A549 (cell line): ENCODE measurements around the gene NAV3. TPM values are rescaled to one million over a fixed set of nuclear protein-coding genes. Genes with fewer than 3 reads are reported as not detected.

ENCODE experiments used
- ATAC-seq, 2 experiments: fragments of 200-7000 bp in 1 of 2; fragments of >200 bp in 1 of 2; cut with Nextera tagmentation in 1 of 2; cut with Tn5 transposase in 1 of 2; 3 replicates each; pipeline versions ENCODE4 v1.8.0 to v1.9.1; 2018 to 2020; ENCODE audit warnings: mild to moderate bottlenecking in 1 of 2, moderate library complexity in 1 of 2
- CTCF ChIA-PET: fragments of 300-600 bp; sonication (Branson Sonifier 250); formaldehyde crosslinking; extraction: SDS; loops from one replicate; lab custom pipeline; 2021; ENCODE audit warnings: antibody characterized with exemption, inconsistent platforms; lab: Yijun Ruan, JAX
- POLR2A ChIA-PET: fragments of 350-600 bp; formaldehyde crosslinking; extraction: SDS; loops from one replicate; lab custom pipeline; 2021; ENCODE audit warnings: antibody characterized with exemption, inconsistent platforms; lab: Yijun Ruan, JAX
- DNase-seq, 2 experiments: peaks; one replicate each; pipeline versions ENCODE4 v3.0.0 to v3.0.0-alpha.2; 2011 to 2016; ENCODE audit warnings: low read depth in 1 of 2, low spot score in 1 of 2
- FAIRE-seq: peaks from 2 replicates; lab custom pipeline; 2011; peaks lifted over from hg19 to GRCh38; lab: Jason Lieb, UNC
- H3K27ac ChIP-seq, 2 experiments: fragments of >200 bp; sonication (Bioruptor Twin); formaldehyde crosslinking; 3 replicates each; pipeline ENCODE4 v1.5.1; 2016 to 2017
- H3K4me1 ChIP-seq: fragments of >200 bp; sonication (Bioruptor Twin); formaldehyde crosslinking; 3 replicates; pipeline ENCODE4 v1.6.1; 2016
- H3K4me2 ChIP-seq: fragments of >200 bp; sonication (Bioruptor Twin); formaldehyde crosslinking; 3 replicates; pipeline ENCODE4 v1.6.1; 2016
- H3K4me3 ChIP-seq: fragments of >200 bp; sonication (Bioruptor Twin); formaldehyde crosslinking; 3 replicates; pipeline ENCODE4 v1.5.1; 2016
- H3K9me3 ChIP-seq: fragments of >200 bp; sonication (Bioruptor Twin); formaldehyde crosslinking; 3 replicates; pipeline ENCODE4 v1.6.1; 2016
- CBX2 ChIP-seq: fragments of 200-600 bp; sonication (generic); IDR thresholded peaks from 2 replicates; pipeline ENCODE4 v1.6.1; 2016; ENCODE audit warnings: low read depth, mild to moderate bottlenecking, borderline replicate concordance
- CBX8 ChIP-seq: fragments of 200-600 bp; sonication (generic); IDR thresholded peaks from 2 replicates; pipeline ENCODE4 v1.6.1; 2016
- CEBPB ChIP-seq, 2 experiments: fragments of >200 bp in 1 of 2; sonication (Bioruptor Twin) in 1 of 2; formaldehyde crosslinking in 1 of 2; IDR thresholded peaks; 2 replicates each; pipeline ENCODE4 v1.6.1; 2012 to 2016
- EHF ChIP-seq: fragments of 250-450 bp; sonication (Bioruptor Pico); IDR thresholded peaks from 2 replicates; pipeline ENCODE4 v1.5.0; 2020; ENCODE audit warnings: mild to moderate bottlenecking
- EHMT2 ChIP-seq: fragments of 200-600 bp; sonication (generic); IDR thresholded peaks from 2 replicates; pipeline ENCODE4 v1.6.1; 2016; ENCODE audit warnings: antibody characterized with exemption, low read depth, mild to moderate bottlenecking, moderate library complexity
- ESRRA ChIP-seq: fragments of 150-350 bp; IDR thresholded peaks from 2 replicates; pipeline ENCODE4 v1.6.1; 2014; ENCODE audit warnings: mild to moderate bottlenecking, low read length, borderline replicate concordance
- FOSL2 ChIP-seq, 2 experiments: fragments of 450-650 bp in 1 of 2; fragments of >200 bp in 1 of 2; sonication (Bioruptor Twin) in 1 of 2; formaldehyde crosslinking; IDR thresholded peaks; 2 replicates each; pipeline versions ENCODE4 v1.5.0 to v1.6.1; 2016 to 2020; ENCODE audit warnings: mild to moderate bottlenecking in 1 of 2, moderate library complexity in 1 of 2
- JUNB ChIP-seq: fragments of >200 bp; sonication (Bioruptor Twin); formaldehyde crosslinking; IDR thresholded peaks from 2 replicates; pipeline ENCODE4 v1.6.1; 2016
- MAFK ChIP-seq: fragments of 450-650 bp; IDR thresholded peaks from 2 replicates; pipeline ENCODE4 v1.6.1; 2014; ENCODE audit not compliant: partially characterized antibody
- RAD21 ChIP-seq, 2 experiments: fragments of >200 bp in 1 of 2; sonication (Bioruptor Twin) in 1 of 2; formaldehyde crosslinking in 1 of 2; IDR thresholded peaks in 1 of 2; conservative IDR thresholded peaks in 1 of 2; 2 replicates in 1 of 2; 3 replicates in 1 of 2; pipeline ENCODE4 v1.6.1; 2012 to 2018; ENCODE audit warnings: inconsistent platforms in 1 of 2
- RARB ChIP-seq: fragments of 250-450 bp; sonication (Bioruptor Pico); IDR thresholded peaks from 2 replicates; pipeline ENCODE4 v1.8.0; 2021; ENCODE audit warnings: mild to moderate bottlenecking, moderate library complexity
- SMC3 ChIP-seq: fragments of >200 bp; sonication (Bioruptor Twin); formaldehyde crosslinking; IDR thresholded peaks from 3 replicates; pipeline ENCODE4 v1.6.1; 2018; ENCODE audit warnings: inconsistent platforms
- SREBF2 ChIP-seq: fragments of 450-650 bp; IDR thresholded peaks from 2 replicates; pipeline ENCODE4 v1.6.1; 2014; ENCODE audit warnings: mild to moderate bottlenecking, moderate library complexity
- ZFP36 ChIP-seq: fragments of 450-650 bp; IDR thresholded peaks from 2 replicates; pipeline ENCODE4 v1.6.1; 2014; ENCODE audit warnings: borderline replicate concordance; ENCODE audit not compliant: partially characterized antibody
- ZSCAN20 ChIP-seq: fragments of 250-450 bp; sonication (Bioruptor Pico); IDR thresholded peaks from 2 replicates; pipeline ENCODE4 v1.8.0; 2022; ENCODE audit warnings: mild to moderate bottlenecking, moderate library complexity
- WGBS: methylation state at CpG from one replicate; pipeline ENCODE4 v1.1.6; 2017; ENCODE audit errors: missing lambda C conversion rate; 5-methylcytosine and 5-hydroxymethylcytosine counted together
- polyA plus RNA-seq, 4 experiments: library from polyadenylated mRNA; depleted of rRNA in 3 of 4; stranded (reverse); fragments of >200 nt; fragmentation: RNase III in 1 of 4; extraction: RNeasy Plus Mini Kit Qiagen cat#74134 plus additional on column Dnase treatment in 1 of 4; gene quantifications; 2 replicates in 3 of 4; 3 replicates in 1 of 4; pipeline ENCODE4 v1.2.3, GENCODE V29; 2011 to 2017
- TF ChIP-seq, protein P1 (sequence below): fragments of 200-600 bp; sonication (generic); IDR thresholded peaks from 2 replicates; pipeline ENCODE4 v1.6.1; 2016; ENCODE audit warnings: antibody characterized with exemption, mild to moderate bottlenecking, moderate library complexity
- TF ChIP-seq, protein P2 (sequence below): fragments of 450-650 bp; IDR thresholded peaks from 2 replicates; pipeline ENCODE4 v1.6.1; 2014; ENCODE audit warnings: antibody characterized with exemption
- TF ChIP-seq, protein P3 (sequence below): IDR thresholded peaks from 2 replicates; pipeline ENCODE4 v1.6.1; 2012
- TF ChIP-seq, protein P4 (sequence below): fragments of >200 bp; sonication (Bioruptor Twin); formaldehyde crosslinking; IDR thresholded peaks from 3 replicates; pipeline ENCODE4 v1.6.1; 2016

NAV3 gene
- polyA plus RNA-seq, 2 of the 4 experiments (the other 2 are of a cell fraction): 8.6 to 9.7 TPM

DNA sequence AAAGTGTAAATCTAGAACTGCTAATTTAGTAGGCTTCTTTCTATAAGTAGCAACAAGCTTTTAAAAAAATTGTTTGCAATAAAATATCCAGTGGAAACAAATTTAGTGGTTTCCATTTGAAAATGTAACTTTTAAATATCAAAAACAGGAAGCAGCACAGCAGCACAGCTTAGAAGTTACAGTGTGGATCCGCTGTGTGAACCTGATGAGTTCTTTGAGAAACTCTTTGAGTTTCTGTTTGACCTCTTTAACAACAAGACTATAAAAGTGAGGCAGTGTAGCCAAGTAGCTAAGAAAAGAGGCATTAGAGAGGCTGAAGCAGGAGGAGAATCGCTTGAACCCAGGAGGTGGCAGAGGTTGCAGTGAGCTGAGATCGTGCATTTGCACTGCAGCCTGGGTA is 178.3 kb downstream of the NAV3 start:
- 70% methylated on average over 3 of the region's 3 CpGs for WGBS
- TF ChIP-seq EHF (no peak), RAD21 (conservative IDR thresholded peaks at IDR 0.05 in 1 of 2, IDR thresholded peaks at IDR 0.05 in 1 of 2) (no peak), CEBPB (IDR thresholded peaks at IDR 0.05) (no peak)
- TF ChIP-seq, all 56 proteins: peak for 0
- ATAC-seq: no peak
- no peak for FAIRE-seq
- H3K4me2 ChIP-seq: no peak overlapping the region
- ChIA-PET POLR2A (no interaction called here), CTCF (no interaction called here)
- no peak for DNase-seq
- no peak overlapping the region for H3K27ac ChIP-seq
- H3K9me3 ChIP-seq: no peaks in the 10 kb centered on the region
- no peaks in the 10 kb centered on the region for H3K4me1 ChIP-seq
- no peak overlapping the region for H3K4me3 ChIP-seq

DNA sequence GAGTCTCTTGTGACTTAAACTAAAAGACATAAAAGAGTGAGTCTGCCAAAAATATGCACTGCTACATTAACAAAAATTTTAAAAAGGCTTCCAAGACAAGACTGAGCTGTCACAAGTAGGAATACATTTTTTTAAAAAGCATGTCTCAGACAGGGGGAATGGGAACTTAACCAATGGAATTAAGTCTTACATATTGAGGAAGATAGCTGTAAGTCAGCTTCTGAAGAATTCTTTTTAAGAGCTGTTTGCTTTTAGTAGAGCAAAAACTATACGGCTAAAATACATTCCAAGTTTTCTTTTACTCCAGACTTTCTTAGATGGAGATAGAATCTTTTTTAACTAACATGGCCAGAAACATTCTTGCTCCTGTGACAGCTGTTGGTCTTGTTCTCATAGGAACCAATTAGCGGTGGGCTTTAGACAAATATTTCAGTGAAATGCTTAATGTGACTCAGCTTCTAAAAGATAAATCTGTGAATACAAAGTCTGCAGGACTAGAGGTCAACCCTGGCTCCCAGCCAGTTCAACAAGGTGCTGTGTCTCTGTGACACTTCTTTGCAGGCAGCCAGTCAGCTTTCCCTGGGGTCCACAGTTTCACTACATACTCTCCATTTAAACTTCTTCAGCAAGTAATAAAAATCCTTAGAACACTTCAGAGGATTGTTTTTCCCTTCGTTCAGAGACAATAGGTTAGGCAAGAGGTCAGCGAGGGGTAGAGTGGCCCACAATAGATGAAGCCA is 187.6 kb downstream of the NAV3 start:
- TF ChIP-seq JUNB: no peak
- no peak for TF ChIP-seq CBX2
- TF ChIP-seq, protein P1, sequence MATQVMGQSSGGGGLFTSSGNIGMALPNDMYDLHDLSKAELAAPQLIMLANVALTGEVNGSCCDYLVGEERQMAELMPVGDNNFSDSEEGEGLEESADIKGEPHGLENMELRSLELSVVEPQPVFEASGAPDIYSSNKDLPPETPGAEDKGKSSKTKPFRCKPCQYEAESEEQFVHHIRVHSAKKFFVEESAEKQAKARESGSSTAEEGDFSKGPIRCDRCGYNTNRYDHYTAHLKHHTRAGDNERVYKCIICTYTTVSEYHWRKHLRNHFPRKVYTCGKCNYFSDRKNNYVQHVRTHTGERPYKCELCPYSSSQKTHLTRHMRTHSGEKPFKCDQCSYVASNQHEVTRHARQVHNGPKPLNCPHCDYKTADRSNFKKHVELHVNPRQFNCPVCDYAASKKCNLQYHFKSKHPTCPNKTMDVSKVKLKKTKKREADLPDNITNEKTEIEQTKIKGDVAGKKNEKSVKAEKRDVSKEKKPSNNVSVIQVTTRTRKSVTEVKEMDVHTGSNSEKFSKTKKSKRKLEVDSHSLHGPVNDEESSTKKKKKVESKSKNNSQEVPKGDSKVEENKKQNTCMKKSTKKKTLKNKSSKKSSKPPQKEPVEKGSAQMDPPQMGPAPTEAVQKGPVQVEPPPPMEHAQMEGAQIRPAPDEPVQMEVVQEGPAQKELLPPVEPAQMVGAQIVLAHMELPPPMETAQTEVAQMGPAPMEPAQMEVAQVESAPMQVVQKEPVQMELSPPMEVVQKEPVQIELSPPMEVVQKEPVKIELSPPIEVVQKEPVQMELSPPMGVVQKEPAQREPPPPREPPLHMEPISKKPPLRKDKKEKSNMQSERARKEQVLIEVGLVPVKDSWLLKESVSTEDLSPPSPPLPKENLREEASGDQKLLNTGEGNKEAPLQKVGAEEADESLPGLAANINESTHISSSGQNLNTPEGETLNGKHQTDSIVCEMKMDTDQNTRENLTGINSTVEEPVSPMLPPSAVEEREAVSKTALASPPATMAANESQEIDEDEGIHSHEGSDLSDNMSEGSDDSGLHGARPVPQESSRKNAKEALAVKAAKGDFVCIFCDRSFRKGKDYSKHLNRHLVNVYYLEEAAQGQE: no peak
- TF ChIP-seq ZFP36: no peak
- no peak for TF ChIP-seq ZSCAN20 (CRISPR knock-in tag)
- TF ChIP-seq EHMT2: no peak
- no peak for TF ChIP-seq CBX8
- TF ChIP-seq, protein P2, sequence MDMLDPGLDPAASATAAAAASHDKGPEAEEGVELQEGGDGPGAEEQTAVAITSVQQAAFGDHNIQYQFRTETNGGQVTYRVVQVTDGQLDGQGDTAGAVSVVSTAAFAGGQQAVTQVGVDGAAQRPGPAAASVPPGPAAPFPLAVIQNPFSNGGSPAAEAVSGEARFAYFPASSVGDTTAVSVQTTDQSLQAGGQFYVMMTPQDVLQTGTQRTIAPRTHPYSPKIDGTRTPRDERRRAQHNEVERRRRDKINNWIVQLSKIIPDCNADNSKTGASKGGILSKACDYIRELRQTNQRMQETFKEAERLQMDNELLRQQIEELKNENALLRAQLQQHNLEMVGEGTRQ: no peak
- TF ChIP-seq, protein P3, sequence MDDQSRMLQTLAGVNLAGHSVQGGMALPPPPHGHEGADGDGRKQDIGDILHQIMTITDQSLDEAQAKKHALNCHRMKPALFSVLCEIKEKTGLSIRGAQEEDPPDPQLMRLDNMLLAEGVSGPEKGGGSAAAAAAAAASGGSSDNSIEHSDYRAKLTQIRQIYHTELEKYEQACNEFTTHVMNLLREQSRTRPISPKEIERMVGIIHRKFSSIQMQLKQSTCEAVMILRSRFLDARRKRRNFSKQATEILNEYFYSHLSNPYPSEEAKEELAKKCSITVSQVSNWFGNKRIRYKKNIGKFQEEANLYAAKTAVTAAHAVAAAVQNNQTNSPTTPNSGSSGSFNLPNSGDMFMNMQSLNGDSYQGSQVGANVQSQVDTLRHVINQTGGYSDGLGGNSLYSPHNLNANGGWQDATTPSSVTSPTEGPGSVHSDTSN: no peak
- no peak for TF ChIP-seq FOSL2 (IDR thresholded peaks at IDR 0.05)
- TF ChIP-seq FOSL2 (CRISPR knock-in tag; IDR thresholded peaks at IDR 0.05): no peak
- TF ChIP-seq, protein P4, sequence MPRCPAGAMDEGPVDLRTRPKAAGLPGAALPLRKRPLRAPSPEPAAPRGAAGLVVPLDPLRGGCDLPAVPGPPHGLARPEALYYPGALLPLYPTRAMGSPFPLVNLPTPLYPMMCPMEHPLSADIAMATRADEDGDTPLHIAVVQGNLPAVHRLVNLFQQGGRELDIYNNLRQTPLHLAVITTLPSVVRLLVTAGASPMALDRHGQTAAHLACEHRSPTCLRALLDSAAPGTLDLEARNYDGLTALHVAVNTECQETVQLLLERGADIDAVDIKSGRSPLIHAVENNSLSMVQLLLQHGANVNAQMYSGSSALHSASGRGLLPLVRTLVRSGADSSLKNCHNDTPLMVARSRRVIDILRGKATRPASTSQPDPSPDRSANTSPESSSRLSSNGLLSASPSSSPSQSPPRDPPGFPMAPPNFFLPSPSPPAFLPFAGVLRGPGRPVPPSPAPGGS: no peak
- TF ChIP-seq MAFK: no peak
- no peak for TF ChIP-seq SMC3
- no peak for TF ChIP-seq SREBF2
- TF ChIP-seq RARB (CRISPR knock-in tag): no peak
- no peak for TF ChIP-seq ESRRA
- no peak for TF ChIP-seq EHF
- ATAC-seq (no peak), DNase-seq (no peak), FAIRE-seq (no peak)
- Histone ChIP-seq H3K4me2 (no peak overlapping the region), H3K9me3 (no peaks in the 10 kb centered on the region), H3K4me1 (no peaks in the 10 kb centered on the region), H3K4me3 (no peak overlapping the region), H3K27ac (no peak overlapping the region)
- CTCF ChIA-PET: no interaction called here
- WGBS: 85% methylated on average over 4 of the region's 4 CpGs
- POLR2A ChIA-PET: no interaction called here
